GM19455 (cell line): Measurements from ENCODE around the gene KIAA1586.
"Not testable (repeated sequence)": the region's sequence is repeated elsewhere in the genome, so short reads cannot be mapped to it uniquely, and the experiment has no call there.

ENCODE experiments used
- ATAC-seq: cut with Tn5 transposase; IDR thresholded peaks from one replicate; pipeline ENCODE4 v1.9.1; 2021; ENCODE audit not compliant: unreplicated experiment

Gene KIAA1586

DNA sequence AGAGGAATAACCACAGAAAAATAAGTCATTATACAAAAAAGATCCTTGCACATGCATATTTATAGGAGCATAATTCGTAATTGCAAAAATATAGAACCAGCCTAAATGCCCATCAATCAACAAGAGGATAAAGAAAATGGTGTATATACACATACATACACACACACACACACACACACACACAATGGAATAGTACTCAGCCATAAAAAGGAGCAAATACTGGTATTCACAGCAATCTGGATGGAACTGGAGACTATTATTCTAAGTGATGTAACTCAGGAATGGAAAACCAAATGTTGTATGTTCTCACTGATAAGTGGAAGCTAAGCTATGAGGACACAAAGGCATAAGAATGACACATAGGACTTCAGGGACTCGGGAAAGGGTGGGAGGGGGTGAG lies 1.9 kb upstream of the KIAA1586 start:
- ATAC-seq = no peak

DNA sequence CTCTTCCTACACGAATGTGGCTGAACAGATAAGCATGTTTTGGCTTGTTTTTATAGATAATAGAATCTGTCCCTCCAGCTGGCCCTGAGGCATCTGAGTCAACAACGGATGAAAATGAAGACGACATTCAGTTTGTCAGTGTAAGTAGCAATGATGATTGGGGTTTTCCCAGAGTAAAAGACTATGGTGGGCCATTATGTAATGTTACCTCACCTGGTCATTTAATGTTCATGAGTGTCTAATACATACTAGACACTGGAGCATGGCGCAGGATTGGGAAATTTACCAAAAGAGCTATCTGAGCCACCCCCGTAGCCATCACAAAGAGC lies 728 bp downstream of the KIAA1586 start:
- ATAC-seq = peak; percentile 27

DNA sequence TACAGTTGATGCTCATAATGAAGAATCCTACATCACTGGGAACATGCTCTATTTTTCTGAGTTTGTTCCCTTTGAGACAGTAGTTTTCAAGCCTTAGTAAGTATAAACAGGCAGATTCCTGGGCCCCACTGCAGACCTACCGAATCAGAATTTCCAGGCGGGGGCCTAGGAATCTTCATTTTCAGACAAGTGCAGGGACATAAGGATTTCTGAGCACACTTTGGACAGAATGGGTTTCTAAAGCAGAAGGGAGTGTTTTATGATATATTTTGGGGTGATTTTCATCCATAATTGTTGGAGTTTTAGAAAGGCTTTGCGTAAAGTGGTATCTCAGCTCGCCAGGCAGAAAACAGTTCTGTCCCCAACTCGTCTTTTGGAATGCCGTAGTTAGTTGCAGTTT lies 1.4 kb downstream of the KIAA1586 start:
- not testable (repeated sequence) for ATAC-seq

DNA sequence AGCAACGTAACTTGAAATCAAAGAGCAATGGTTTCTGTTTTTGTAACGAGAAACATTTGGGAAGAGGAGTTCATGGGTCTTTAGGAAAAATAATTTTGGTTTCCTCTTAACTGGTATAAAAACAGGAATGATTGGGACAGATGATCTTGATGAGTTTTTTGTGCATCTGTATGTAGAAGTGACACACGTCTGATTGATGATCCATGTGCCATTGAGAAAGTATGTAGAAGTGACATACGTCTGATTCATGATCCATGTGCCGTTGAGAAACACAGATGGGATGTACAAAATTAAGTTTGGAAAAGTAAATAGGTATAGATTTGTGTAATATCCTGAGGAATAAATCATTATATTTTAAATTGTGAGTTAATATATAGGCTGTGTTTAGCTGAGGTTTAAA lies 2.1 kb downstream of the KIAA1586 start:
- no peak for ATAC-seq

DNA sequence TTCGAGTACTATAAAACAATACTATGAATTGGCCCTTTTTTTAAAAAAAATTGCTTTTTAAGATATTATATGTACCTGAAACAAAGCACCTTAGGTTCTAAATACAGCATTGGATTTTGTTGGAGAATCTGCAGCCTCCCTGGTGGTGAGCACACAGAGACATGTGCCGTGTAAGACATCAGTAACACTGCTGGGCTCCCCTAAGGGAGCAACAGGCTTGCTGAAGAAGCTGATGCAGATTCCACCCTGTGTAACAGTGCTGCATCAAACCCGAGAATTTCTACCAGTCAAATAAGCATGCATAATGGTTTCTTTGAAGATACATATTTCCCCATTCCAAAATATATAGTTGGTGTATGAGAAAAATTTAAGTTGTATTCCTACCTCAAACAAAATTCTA lies 17.4 kb downstream of the KIAA1586 start:
- no peak for ATAC-seq

DNA sequence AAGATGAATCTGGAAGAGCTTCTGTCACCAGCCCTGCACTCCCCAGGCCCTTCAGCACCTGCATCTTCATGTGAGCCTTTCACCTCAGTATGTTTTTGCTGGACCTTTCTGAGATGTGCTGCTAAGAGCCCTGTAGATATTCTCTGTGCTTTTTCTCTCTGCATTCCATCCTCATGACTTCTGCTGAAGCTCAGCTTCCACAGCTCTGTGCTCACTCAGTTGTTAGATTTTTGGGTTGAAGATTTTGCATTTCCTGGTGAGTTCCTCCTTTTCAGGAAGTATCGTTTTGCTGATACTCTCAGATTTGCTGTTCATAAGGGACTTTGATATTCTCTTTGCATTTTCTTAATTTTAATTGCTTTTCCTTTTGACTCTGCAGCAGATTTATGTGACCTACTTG lies 18.3 kb downstream of the KIAA1586 start:
- no peak for ATAC-seq

DNA sequence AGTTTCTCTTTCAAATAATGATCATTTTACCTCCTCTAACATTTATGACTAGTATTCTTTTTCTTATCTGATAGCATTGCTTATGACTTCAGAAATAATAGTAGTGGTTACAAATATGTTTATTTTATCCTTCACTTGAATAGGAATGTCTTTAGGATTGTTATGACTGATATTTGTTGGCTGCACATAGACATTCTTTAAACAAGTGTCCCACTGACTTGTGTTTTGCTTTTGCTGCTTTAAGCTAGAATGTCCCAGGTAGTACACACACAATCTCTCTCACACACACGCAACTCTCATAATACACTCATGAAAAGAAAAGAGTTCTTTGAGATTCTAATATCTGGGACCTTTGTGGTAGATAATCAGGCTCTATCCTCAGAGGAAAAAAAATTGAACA lies 21.6 kb downstream of the KIAA1586 start:
- no peak for ATAC-seq

DNA sequence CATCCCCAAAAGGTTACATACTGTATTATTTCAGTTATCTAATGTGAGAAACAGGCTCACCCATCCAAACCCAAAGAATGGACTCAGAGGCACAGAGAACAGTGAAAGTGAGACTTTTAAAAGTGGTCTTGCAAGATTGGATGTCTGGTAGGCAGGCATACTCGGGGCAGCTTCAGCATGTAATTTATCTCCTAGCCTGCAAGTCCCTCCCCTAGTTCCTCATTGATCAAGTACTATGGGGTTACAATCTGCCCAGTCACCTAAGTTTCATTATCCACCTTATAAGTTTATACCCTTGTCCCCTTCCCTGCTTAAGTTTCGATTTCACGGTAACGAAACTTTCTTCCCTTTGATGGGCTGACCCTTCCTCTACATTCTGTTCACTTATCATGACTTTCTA lies 22.7 kb downstream of the KIAA1586 start:
- ATAC-seq = no peak

DNA sequence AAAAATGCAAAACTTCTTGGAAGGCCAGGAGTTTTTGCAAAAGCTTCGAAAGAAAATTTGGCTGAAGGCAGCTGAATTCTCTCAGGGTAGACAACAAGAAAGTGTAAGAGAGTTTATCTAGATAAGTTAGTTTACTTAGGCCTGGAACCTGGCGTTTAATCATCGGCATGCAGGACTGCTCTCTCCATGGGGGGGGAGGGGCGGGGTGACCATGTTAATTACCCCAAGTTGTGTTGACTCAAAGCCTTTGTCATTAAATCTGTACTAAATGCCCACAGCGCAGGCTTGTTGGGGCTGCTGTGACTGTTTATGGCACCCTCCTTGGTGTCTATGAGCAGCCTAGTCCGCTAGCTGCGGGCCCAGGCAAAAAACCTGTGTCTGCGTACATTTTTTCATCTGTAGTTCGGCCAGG lies 23.4 kb downstream of the KIAA1586 start:
- no peak for ATAC-seq

DNA sequence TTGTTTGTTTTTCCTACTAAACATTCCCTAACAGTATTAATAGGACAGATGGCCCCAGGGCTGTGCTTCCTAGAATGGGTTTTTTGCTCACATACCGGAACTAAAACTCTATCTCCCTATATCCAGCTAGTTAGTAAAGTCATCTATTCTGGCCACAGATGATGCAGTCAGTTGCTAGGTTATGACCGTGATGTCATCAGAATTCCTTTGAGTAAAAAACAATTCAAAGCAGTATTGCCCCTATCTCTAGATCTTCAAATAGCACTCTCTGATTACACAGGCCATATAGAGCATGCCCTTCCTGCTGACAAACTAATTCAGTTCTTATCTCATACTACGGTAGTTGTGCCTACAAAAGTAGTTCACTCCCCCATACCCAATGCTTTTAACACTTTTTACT lies 25.6 kb downstream of the KIAA1586 start:
- no peak for ATAC-seq

DNA sequence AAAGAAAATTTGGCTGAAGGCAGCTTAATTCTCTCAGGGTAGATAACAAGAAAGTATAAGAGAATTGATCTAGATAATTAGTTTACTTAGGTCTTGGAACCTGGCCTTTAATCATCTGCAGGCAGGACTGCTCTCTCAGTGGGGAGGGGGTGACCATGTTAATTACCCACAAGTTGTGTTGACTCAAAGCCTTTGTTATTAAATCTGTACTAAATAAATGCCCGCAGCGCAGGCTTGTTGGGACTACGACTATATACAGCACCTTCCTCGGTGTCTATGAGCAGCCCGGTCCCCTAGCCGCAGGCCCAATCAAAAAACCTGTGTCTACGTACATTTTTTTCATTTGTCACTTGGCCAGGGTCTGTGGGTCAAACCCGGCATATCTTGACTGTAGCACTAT lies 27.9 kb downstream of the KIAA1586 start:
- no peak for ATAC-seq

DNA sequence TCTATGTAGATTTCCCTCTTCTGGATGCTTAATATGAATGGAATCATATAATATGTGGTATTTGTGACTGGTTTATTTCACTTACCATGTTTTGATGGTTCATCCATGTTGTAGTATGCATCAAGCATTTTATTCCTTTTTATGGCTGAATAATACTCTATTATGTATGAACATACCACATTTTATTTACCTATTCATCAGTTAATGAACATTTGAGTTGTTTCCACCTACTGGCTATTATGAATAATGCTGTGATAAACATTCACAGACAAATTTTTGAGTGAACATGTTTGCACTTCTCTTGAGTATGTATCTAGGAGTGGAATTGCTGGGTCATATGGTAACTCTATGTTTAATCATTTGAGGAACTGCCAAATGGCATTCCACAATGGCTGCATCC lies 28.6 kb downstream of the KIAA1586 start:
- no peak for ATAC-seq

DNA sequence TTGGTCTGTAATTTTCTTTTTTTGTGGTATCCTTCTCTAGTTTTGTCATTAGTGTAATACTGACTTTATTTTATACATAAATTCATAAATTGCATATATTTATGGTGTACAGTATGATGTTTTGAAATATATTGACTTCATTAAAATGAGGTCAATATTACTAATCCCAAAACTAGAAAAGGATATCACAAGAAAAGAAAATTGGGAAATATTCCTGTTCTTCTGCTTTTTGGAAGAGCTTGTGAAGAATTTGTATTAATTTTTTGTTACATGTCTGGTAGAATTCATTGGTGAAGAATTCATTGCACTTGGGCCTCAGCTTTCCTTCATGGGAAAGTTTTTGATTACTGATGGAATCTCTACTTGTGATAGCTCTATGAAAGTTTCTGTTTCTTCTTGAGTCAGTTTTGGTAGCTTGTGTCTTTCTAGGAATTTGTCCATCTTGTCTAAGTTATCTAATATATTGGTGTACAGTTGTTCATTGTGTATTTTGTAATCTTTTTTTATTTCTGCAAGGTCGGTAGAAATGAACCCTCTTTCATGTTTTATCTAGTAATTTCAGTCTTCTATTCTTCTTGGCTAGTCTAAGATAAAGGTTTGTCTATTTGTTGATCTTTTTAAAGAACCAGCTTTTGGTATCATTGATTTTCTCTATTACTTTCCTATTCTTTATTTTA lies 32.2 kb downstream of the KIAA1586 start:
- no peak for ATAC-seq

DNA sequence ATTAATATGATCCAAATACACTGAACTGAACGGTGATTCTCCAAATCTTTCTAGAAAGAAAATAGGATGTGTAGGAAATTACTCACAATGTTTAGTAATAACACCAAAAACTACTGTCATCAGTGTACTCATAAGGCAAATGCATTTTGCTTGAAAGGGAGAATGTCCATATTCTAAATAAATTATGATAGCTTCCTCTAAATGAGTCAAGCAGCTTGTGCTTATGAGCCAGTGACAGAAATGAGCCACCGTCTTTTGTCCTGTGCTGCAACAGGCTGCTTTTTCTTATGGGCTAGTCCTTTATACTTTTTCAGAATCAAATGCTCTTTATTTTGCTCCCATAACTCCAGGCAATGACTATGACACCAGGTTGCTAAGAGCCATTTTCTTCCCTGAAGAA lies 39.0 kb downstream of the KIAA1586 start:
- no peak for ATAC-seq

DNA sequence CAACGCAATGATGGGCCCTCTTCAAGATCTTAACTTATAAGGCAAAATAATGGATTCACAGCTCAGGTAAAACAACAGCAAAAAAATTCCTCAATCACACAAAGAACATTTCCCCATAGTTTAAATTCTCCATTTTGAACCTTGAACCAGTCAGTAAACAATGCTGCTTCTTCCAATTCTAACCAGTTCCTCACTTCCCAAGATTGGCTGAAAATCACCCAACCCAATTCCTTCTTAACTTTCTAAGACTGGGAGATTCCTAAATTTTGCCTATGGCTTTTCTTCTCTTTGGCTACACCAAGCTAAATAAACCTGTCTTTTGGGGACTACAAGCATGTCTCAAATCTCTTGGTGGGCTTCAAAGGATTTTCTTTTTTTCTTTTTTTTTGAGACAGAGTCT lies 40.4 kb downstream of the KIAA1586 start:
- no peak for ATAC-seq

DNA sequence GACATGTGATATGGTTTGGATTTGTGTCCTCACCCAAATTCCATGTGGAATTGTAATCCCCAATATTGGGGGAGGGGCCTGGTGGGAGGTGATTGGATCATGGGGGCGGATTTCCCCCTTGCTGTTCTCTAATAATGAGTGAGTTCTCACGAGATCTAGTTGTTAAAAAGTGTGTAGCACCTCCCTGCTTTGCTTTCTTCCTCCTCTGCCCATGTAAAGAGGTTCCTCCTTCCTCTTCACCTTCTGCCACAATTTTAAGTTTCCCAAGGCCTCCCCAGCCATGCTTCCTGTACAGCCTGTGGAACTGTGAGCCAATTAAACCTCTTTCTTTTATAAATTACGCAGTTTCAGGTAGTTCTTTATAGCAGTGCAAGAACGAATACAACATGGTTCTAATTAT lies 41.4 kb downstream of the KIAA1586 start:
- no peak for ATAC-seq

DNA sequence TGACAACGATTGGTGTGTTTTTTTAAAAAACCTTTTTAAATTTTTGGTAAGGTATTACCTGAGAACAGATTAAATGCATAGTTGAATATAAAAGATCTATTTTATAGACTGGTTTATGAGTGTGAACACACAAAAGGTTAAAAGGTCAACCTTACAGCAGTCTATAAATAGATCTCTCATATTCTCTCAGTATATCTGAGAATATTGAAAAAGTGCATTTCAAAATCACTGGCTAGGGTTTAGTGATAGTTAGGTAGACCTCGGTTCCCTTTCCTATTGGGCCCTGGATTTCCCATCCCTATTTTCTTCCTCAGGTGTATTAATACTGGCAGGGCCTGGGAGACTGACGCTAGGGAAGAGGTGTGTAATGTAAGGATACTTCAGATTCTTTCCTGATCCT lies 42.8 kb downstream of the KIAA1586 start:
- ATAC-seq = no peak

DNA sequence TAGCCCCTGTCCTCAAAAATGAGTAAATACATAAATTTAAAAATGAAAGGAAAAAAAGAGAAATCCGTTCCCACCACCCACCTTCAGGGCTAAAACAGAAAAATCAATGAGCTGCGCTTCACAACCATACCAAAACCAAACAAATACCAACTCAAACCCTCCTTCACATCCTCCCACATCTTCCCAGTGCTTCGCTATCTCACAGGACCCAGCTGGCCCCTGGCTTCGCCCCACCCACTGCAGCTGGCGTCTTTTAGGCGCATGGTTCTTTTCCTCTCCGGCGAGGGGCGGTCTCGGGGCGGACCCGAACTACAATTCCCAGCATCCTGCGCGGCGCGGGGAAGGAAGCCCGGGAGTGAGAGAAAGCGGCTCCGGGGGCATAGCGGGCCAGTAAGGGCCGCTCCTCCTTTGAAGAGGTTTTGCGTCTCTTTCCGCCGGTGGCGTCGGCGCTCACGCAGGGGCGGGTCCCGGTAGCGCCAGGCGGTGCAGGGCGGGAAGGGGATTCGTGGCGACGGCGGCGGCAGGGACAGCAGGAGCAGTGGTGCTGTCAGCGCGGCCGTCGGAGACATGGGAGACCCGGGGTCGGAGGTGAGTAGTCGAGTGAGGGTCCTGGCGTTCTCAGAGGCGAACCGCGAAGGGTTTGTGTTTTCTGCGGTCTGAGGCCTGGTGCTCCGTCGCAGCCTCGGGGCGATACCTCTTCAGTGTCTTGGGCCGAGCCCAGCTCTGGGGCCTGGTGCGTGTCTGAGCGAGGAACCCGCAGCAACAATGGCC lies 43.4 kb downstream of the KIAA1586 start, which contains the start of gene ZNF451:
TSS of gene ZNF451 (plus strand) at position 502 of the 771 bp plus-strand sequence. CDS start at position 568, 66 bp downstream.
- peak; percentile 92 for ATAC-seq

DNA sequence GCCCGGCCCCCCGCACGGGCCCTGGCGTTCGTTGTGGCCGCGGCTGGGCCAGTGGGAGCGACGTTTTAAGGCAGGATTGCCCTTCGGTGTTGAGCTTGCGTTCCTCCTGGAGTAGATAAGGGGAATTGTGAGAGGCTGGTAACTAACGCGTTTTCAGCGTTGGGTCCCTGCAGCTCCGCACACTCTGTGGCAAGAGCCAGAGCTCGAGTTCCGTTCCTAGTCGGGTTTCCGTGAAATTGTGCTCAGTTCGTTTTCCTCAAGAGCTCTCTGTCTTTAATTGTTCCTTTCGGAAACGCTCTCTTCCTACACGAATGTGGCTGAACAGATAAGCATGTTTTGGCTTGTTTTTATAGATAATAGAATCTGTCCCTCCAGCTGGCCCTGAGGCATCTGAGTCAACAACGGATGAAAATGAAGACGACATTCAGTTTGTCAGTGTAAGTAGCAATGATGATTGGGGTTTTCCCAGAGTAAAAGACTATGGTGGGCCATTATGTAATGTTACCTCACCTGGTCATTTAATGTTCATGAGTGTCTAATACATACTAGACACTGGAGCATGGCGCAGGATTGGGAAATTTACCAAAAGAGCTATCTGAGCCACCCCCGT lies 44.1 kb downstream of the KIAA1586 start:
- ATAC-seq = peak; percentile 16

DNA sequence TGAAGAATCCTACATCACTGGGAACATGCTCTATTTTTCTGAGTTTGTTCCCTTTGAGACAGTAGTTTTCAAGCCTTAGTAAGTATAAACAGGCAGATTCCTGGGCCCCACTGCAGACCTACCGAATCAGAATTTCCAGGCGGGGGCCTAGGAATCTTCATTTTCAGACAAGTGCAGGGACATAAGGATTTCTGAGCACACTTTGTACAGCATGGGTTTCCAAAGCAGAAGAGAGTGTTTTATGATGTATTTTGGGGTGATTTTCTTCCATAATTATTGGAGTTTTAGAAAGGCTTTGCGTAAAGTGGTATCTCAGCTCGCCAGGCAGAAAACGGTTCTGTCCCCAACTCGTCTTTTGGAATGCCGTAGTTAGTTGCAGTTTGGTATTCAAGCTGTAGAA lies 44.9 kb downstream of the KIAA1586 start:
- ATAC-seq = not testable (repeated sequence)

DNA sequence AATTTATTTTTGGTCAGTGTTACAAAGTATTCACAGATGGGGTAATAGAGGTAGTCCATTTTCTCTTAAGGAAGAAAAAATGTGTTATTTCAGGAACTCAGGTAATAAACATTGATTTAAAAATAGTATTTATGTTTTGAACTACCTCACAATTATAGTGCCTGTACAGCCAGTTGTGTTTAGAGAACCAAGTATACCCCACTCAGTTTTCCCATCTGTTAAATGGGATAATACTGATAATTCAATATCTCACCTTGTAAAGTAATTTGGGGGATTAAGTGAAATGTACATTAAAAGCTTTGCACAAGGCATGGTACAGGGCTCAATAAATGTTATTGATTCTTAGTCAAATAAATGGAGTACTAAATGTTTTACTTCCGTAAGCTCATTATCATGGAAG lies 48.2 kb downstream of the KIAA1586 start:
- no peak for ATAC-seq

DNA sequence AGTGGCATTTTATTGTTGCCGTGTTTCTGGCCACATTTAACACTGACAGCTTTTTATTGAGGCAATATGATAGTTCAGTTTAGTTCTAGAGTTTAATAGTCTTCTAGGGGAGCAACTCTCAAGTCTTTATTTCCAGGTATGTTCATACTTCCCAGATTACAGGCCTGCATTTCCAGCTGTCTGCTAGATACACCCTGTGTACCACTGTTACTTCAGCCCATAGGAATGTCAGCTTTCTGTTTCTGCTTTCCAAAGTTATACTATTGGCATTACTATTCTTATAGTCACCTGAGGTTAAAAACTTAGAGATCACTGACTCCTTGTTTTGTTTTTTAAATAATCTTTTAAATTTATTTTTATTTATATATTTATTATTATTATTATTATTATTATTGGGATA lies 51.1 kb downstream of the KIAA1586 start:
- no peak for ATAC-seq
